Astrocyte (in vitro differentiated cells and primary cell): Measurements from ENCODE around the gene JAZF1.

ENCODE experiments used
- EZH2 ChIP-seq: IDR thresholded peaks from 2 replicates; pipeline ENCODE4 v1.6.1; 2012; ENCODE audit warnings: mild to moderate bottlenecking, low read length, inconsistent platforms; ENCODE audit not compliant: insufficient read depth
- TF ChIP-seq, protein P1 (sequence below): IDR thresholded peaks from 2 replicates; pipeline ENCODE4 v1.5.1; 2011; ENCODE audit warnings: low read depth, mild to moderate bottlenecking, inconsistent platforms, low read length, moderate library complexity; ENCODE audit not compliant: insufficient read depth

DNA sequence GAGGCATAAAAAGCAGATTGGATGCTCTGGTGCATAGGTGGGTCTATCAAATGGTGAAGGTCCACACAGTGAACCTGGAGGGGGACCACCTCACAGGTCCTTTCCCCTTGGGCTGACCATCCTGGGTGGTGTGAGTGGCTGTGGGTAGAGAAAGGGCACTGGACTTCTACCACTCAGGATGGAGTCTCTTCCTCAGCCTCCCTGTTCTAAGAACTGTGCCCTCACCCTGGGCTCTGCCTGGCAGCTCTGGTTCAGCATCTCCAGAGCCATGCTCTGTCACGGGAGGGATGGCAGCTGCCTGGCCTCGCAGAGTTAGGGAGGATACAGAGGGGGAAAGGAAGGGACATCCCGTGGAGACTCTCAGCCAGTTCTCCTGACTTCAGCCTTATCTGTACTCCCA, 318.8 kb downstream of the JAZF1 start:
- TF ChIP-seq, protein P1, sequence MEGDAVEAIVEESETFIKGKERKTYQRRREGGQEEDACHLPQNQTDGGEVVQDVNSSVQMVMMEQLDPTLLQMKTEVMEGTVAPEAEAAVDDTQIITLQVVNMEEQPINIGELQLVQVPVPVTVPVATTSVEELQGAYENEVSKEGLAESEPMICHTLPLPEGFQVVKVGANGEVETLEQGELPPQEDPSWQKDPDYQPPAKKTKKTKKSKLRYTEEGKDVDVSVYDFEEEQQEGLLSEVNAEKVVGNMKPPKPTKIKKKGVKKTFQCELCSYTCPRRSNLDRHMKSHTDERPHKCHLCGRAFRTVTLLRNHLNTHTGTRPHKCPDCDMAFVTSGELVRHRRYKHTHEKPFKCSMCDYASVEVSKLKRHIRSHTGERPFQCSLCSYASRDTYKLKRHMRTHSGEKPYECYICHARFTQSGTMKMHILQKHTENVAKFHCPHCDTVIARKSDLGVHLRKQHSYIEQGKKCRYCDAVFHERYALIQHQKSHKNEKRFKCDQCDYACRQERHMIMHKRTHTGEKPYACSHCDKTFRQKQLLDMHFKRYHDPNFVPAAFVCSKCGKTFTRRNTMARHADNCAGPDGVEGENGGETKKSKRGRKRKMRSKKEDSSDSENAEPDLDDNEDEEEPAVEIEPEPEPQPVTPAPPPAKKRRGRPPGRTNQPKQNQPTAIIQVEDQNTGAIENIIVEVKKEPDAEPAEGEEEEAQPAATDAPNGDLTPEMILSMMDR, result no peak
- TF ChIP-seq EZH2, result no peak
